Measurements from ENCODE around the gene ARHGEF28. TPM values are rescaled to one million over a fixed set of nuclear protein-coding genes. Genes with fewer than 3 reads are reported as not detected.

ARHGEF28 gene
- total and polyA plus RNA-seq, 10 of the 15 experiments (the other 5 are each of a cell fraction or from before 2014, with no cell fraction given): 0.10 to 0.72 (median 0.22) TPM; not detected in 2

DNA sequence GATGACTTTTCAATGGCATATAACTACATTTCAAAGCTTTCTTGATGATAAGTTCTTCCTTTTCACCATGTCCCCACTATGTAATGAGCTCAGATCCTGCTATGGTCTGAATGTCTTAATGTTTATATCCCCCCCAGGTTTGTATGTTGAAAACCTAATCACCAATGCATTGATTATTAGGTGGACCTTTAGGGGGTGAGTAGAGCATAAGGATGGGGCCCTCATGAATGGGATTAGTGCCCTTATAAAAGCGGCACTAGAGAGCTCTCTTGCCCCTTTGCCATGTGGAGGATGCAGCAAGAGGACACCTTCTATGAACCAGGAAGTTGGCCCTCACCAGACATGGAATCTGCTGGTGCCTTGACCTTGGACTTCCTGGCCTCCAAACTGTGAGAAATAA, 316.8 kb downstream of the ARHGEF28 start:
- H3K79me2 ChIP-seq (ENCODE audit: control insufficient read depth, insufficient read depth, low read length): no peaks in the 10 kb centered on the region
- ChIA-PET POLR2A (interaction anchor here (0.6 kb wide), 1 partner anchor 239 kb away, joined by 3 read pairs; no protein-coding TSS in a partner anchor), CTCF (interaction anchor here (0.8 to 1.3 kb wide), 2 partner anchors 15 to 41 kb away, joined by 3 read pairs; no protein-coding TSS in a partner anchor), RAD21 (ENCODE audit: unreplicated experiment) (no interaction called here), SMC1A (ENCODE audit: uncharacterized antibody, unreplicated experiment) (interaction anchor here (1.0 to 1.6 kb wide), 2 partner anchors 20 to 221 kb away, joined by 3 read pairs; no protein-coding TSS in a partner anchor)
- in situ Hi-C loops (cut with MboI): no loop called here
- no peak overlapping the region for H3K9ac ChIP-seq (ENCODE audit: control insufficient read depth, insufficient read depth, low read length)
- H3K4me3 ChIP-seq: no peak overlapping the region
- ATAC-seq (no peak), FAIRE-seq (no peak), DNase-seq (ENCODE audit: low read depth, low spot score) (no peak)
- WGBS (ENCODE audit: insufficient coverage, insufficient replicate concordance, low lambda C conversion rate, missing lambda C conversion rate): 0% methylated on average over 1 of the region's 1 CpG
- no peaks in the 10 kb centered on the region for H3K27me3 ChIP-seq (replicated peaks in 1 of 2; ENCODE audit: control insufficient read depth in 2 of 2, insufficient read depth in 2 of 2, low read length in 1 of 2)
- no peaks in the 10 kb centered on the region for H3K9me3 ChIP-seq (replicated peaks; ENCODE audit: control insufficient read depth, insufficient read depth, low read length)
- no peaks in the 10 kb centered on the region for H4K20me1 ChIP-seq (ENCODE audit: control insufficient read depth, insufficient read depth)
- H2AFZ ChIP-seq (ENCODE audit: control insufficient read depth, low read depth, low read length): no peak overlapping the region
- no peaks in the 10 kb centered on the region for H3K36me3 ChIP-seq (ENCODE audit: control insufficient read depth in 2 of 2, insufficient read depth in 2 of 2, low read length in 1 of 2)
- H3K4me2 ChIP-seq (ENCODE audit: control insufficient read depth, insufficient read depth): no peak overlapping the region
- no TSS peak for BruUV-seq (replicated peaks)
- H3K4me1 ChIP-seq (ENCODE audit: control insufficient read depth, insufficient read depth, low read length): no peaks in the 10 kb centered on the region
- intact Hi-C loops (cut with micrococcal nuclease; ENCODE audit: unreplicated experiment): no loop called here
- H3K27ac ChIP-seq (ENCODE audit: control insufficient read depth, insufficient read depth): no peak overlapping the region
- TF ChIP-seq, protein P1, sequence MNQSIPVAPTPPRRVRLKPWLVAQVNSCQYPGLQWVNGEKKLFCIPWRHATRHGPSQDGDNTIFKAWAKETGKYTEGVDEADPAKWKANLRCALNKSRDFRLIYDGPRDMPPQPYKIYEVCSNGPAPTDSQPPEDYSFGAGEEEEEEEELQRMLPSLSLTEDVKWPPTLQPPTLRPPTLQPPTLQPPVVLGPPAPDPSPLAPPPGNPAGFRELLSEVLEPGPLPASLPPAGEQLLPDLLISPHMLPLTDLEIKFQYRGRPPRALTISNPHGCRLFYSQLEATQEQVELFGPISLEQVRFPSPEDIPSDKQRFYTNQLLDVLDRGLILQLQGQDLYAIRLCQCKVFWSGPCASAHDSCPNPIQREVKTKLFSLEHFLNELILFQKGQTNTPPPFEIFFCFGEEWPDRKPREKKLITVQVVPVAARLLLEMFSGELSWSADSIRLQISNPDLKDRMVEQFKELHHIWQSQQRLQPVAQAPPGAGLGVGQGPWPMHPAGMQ (IDR thresholded peaks at IDR 0.05; ENCODE audit: borderline replicate concordance): no peak
- no peak for TF ChIP-seq JUND (IDR thresholded peaks at IDR 0.05; ENCODE audit: low read depth, low read length)
- no peak for TF ChIP-seq EED (IDR thresholded peaks at IDR 0.05; ENCODE audit: low read depth)
- TF ChIP-seq, protein P2, sequence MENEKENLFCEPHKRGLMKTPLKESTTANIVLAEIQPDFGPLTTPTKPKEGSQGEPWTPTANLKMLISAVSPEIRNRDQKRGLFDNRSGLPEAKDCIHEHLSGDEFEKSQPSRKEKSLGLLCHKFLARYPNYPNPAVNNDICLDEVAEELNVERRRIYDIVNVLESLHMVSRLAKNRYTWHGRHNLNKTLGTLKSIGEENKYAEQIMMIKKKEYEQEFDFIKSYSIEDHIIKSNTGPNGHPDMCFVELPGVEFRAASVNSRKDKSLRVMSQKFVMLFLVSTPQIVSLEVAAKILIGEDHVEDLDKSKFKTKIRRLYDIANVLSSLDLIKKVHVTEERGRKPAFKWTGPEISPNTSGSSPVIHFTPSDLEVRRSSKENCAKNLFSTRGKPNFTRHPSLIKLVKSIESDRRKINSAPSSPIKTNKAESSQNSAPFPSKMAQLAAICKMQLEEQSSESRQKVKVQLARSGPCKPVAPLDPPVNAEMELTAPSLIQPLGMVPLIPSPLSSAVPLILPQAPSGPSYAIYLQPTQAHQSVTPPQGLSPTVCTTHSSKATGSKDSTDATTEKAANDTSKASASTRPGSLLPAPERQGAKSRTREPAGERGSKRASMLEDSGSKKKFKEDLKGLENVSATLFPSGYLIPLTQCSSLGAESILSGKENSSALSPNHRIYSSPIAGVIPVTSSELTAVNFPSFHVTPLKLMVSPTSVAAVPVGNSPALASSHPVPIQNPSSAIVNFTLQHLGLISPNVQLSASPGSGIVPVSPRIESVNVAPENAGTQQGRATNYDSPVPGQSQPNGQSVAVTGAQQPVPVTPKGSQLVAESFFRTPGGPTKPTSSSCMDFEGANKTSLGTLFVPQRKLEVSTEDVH (IDR thresholded peaks at IDR 0.05; ENCODE audit: low read depth, partially characterized antibody): no peak
- no peak for TF ChIP-seq SMC3 (IDR thresholded peaks at IDR 0.05; ENCODE audit: borderline replicate concordance, low read length)
- no peak for TF ChIP-seq SREBF1 (IDR thresholded peaks at IDR 0.05; ENCODE audit: low read length)
- no peak for TF ChIP-seq SMAD1 (IDR thresholded peaks at IDR 0.05; ENCODE audit: low read depth, partially characterized antibody)
- TF ChIP-seq ZNF217 (IDR thresholded peaks at IDR 0.05): no peak
- TF ChIP-seq ASH2L (IDR thresholded peaks at IDR 0.05; ENCODE audit: borderline replicate concordance, low read depth): no peak
- no peak for TF ChIP-seq NR2F1 (conservative IDR thresholded peaks at IDR 0.05)
- TF ChIP-seq, protein P3, sequence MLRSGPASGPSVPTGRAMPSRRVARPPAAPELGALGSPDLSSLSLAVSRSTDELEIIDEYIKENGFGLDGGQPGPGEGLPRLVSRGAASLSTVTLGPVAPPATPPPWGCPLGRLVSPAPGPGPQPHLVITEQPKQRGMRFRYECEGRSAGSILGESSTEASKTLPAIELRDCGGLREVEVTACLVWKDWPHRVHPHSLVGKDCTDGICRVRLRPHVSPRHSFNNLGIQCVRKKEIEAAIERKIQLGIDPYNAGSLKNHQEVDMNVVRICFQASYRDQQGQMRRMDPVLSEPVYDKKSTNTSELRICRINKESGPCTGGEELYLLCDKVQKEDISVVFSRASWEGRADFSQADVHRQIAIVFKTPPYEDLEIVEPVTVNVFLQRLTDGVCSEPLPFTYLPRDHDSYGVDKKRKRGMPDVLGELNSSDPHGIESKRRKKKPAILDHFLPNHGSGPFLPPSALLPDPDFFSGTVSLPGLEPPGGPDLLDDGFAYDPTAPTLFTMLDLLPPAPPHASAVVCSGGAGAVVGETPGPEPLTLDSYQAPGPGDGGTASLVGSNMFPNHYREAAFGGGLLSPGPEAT (IDR thresholded peaks at IDR 0.05; ENCODE audit: low read depth): no peak
- no peak for TF ChIP-seq LARP7 (IDR thresholded peaks at IDR 0.05)
- TF ChIP-seq ZNF384 (IDR thresholded peaks at IDR 0.05; ENCODE audit: borderline replicate concordance, low read depth, low read length): no peak
- no peak for TF ChIP-seq IKZF1 (conservative IDR thresholded peaks at IDR 0.05)
- TF ChIP-seq ESRRA (IDR thresholded peaks at IDR 0.05; ENCODE audit: low read length): no peak
- TF ChIP-seq, protein P4, sequence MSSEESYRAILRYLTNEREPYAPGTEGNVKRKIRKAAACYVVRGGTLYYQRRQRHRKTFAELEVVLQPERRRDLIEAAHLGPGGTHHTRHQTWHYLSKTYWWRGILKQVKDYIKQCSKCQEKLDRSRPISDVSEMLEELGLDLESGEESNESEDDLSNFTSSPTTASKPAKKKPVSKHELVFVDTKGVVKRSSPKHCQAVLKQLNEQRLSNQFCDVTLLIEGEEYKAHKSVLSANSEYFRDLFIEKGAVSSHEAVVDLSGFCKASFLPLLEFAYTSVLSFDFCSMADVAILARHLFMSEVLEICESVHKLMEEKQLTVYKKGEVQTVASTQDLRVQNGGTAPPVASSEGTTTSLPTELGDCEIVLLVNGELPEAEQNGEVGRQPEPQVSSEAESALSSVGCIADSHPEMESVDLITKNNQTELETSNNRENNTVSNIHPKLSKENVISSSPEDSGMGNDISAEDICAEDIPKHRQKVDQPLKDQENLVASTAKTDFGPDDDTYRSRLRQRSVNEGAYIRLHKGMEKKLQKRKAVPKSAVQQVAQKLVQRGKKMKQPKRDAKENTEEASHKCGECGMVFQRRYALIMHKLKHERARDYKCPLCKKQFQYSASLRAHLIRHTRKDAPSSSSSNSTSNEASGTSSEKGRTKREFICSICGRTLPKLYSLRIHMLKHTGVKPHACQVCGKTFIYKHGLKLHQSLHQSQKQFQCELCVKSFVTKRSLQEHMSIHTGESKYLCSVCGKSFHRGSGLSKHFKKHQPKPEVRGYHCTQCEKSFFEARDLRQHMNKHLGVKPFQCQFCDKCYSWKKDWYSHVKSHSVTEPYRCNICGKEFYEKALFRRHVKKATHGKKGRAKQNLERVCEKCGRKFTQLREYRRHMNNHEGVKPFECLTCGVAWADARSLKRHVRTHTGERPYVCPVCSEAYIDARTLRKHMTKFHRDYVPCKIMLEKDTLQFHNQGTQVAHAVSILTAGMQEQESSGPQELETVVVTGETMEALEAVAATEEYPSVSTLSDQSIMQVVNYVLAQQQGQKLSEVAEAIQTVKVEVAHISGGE (CRISPR knock-in tag; IDR thresholded peaks at IDR 0.05): no peak
- no peak for TF ChIP-seq POU2F2 (IDR thresholded peaks at IDR 0.05; ENCODE audit: borderline replicate concordance, low read depth, low read length)

Measured in GM12878 (cell line).